Central memory CD8-positive, alpha-beta T cell (primary cell): ENCODE measurements around the gene ARHGAP42.

Source experiments
- ATAC-seq: fragments of 150-1000 bp; cut with Tn5 transposase; replicated peaks from 2 replicates; pipeline ENCODE4 v1.10.0; 2022; ENCODE audit warnings: mild to moderate bottlenecking, moderate FRiP score, moderate number of reproducible peaks; ENCODE audit not compliant: poor library complexity, severe bottlenecking; ENCODE audit errors: extremely low read depth
- DNase-seq, 2 donors: peaks; one replicate each; pipeline ENCODE4 v3.0.0; 2021; ENCODE audit warnings: low spot score in 2 of 2
- H3K27ac Mint-ChIP-seq: one replicate; pipeline ENCODE4 v1.8.0; 2022; ENCODE audit warnings: low read depth, mild to moderate bottlenecking, moderate library complexity, mixed read lengths
- H3K27me3 Mint-ChIP-seq: one replicate; pipeline ENCODE4 v1.8.0; 2022; ENCODE audit warnings: mixed read lengths
- H3K36me3 Mint-ChIP-seq: one replicate; pipeline ENCODE4 v1.8.0; 2022; ENCODE audit warnings: mild to moderate bottlenecking, moderate library complexity, mixed read lengths; ENCODE audit not compliant: insufficient read depth
- H3K4me1 Mint-ChIP-seq: one replicate; pipeline ENCODE4 v1.8.0; 2022; ENCODE audit warnings: mixed read lengths
- H3K4me3 Mint-ChIP-seq: one replicate; pipeline ENCODE4 v1.8.0; 2022; ENCODE audit warnings: mild to moderate bottlenecking, moderate library complexity, mixed read lengths
- H3K9me3 Mint-ChIP-seq: one replicate; pipeline ENCODE4 v1.8.0; 2022; ENCODE audit warnings: mixed read lengths

ARHGAP42 gene

DNA sequence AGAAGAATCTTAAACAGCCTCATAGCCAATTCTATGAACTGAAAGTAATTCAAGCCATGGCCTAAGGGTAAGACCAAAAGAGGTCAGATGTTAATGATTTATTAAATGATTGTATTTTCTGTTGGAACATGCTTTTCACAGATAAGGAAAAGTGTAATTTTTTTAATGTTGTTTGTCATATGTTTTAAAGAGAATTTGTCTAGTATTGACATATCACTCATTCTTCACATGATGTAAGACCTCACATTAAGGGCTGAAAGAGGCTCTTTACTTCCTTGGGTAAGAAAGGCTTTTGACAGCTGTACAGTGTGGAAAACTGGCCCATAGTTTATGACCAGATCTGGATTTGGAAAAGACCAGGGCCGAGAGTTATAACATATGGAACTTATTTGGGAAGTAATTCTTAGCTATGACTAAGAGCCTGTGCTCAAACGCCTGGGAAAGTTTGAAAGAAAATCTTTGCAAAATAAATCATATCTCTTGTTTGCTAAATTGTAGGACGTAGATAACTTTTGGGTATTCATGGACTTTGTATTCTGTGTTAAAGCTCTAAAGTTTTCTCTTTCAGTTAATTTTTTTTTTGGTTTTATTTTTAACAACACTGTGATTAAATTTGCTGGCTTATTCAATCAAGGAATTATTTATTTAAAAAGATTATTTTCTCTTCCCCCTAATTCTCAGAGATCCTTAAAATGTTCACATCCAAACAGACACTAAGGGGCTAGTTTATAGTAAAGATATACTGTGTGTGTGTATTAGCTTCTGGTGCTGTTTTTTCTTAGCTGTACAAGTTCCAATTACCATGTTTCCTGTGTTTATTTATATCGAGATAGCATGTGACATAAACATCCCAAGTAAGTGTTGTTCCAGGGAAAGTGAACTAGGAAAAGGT, 162.2 kb downstream of the ARHGAP42 start:
- DNase-seq (no peak), ATAC-seq (no peak)
- Mint-ChIP-seq H3K9me3 (peaks cover 11% of the 10 kb centered on the region), H3K27ac (no peak overlapping the region), H3K36me3 (no peaks in the 10 kb centered on the region), H3K4me3 (no peak overlapping the region), H3K4me1 (no peaks in the 10 kb centered on the region), H3K27me3 (no peaks in the 10 kb centered on the region)

DNA sequence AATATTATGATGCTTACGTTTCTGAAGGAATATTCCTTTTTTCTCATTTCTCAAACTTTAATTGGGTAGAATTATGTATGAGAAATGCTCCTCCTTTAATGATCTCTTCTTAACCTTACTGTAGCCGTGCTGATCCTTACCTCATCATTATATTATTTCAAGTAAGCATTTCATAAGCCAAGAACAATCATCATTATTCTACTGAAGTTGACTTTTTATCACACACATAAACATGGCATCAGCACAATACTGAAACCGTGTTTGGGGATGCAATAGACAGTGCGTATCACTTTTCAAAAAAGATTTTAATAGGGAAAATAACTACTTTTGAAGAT, 162.8 kb downstream of the ARHGAP42 start:
- Mint-ChIP-seq H3K27me3 (no peaks in the 10 kb centered on the region), H3K4me3 (no peak overlapping the region), H3K36me3 (no peaks in the 10 kb centered on the region), H3K27ac (no peak overlapping the region), H3K4me1 (no peaks in the 10 kb centered on the region), H3K9me3 (peaks cover 11% of the 10 kb centered on the region)
- no peak for ATAC-seq
- no peak for DNase-seq

DNA sequence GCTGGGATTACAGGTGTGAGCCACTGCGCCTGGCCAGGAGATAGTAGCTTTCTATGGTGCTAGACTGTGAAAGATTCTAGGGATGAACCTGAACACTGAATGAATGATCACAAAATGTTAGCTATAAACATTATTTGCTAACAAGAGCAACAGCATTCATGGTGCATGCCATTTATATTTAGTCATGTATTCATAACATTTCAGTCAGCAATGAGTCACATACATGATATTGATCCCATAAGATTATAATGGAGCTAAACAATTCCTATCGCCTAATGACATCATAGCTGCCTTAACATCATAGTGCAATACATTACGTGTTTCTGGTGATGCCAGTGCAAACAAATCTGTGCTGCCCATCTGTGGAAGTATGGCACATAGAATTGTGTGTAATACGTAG, 164.1 kb downstream of the ARHGAP42 start:
- Mint-ChIP-seq H3K36me3 (no peaks in the 10 kb centered on the region), H3K27ac (no peak overlapping the region), H3K4me3 (no peak overlapping the region), H3K4me1 (no peaks in the 10 kb centered on the region), H3K27me3 (no peaks in the 10 kb centered on the region), H3K9me3 (peaks cover 11% of the 10 kb centered on the region)
- no peak for DNase-seq
- no peak for ATAC-seq

DNA sequence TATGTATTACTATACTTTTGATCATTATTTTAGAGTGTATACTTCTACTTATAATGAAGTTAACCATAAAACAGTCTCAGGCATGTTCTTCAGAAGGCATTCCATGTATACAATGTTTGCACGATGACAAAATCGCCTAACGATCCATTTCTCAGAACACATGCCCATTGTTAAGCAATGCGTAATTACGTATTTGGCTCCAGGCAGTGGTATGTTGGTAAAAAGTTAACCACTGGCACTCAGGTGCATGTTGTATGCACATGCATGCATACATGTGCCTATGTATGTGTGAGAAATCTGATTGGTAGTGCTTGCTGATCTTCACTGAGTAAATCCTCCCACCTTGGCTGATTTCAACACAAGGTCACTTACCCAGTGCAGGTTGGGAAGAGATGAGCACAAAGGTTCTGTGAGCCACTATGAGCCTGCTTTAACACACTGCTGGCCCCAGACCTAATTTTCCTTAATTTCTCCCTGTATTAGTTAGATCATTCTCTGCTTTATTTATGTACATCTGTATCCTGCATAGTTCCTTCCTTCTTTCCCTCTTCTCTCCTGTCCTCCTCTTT, 164.6 kb downstream of the ARHGAP42 start:
- Mint-ChIP-seq H3K36me3 (no peaks in the 10 kb centered on the region), H3K27me3 (no peaks in the 10 kb centered on the region), H3K4me3 (no peak overlapping the region), H3K9me3 (peaks cover 11% of the 10 kb centered on the region), H3K27ac (no peak overlapping the region), H3K4me1 (no peaks in the 10 kb centered on the region)
- DNase-seq (no peak), ATAC-seq (no peak)

DNA sequence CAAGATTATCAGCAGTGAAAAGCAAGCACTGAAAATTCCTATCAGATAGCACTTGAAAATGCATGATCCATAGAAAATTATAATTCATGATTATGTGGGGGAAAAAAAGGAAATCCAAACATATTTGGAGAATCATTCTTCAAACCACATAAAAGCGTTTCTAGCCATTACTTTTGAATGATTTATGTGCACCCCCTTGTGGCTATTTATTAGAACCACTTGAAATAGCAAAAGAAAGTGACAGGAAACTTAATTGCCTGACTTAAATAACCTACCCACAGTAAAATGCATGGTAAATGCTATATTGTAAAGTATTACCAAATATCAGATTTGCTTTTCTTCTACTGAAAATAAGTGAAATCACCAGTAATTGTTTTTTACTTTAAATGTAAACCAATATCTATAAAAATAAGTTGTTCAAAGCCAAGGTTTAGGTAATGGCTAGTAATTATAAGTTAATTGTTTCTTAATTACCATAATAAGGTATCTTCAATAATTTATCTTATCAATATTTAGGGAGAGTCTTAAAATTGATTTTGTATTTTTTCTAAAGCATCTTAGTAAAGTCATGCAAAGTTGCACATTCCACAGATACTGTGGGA, 168.5 kb downstream of the ARHGAP42 start:
- DNase-seq, result no peak
- H3K27ac Mint-ChIP-seq, result no peak overlapping the region
- peaks cover 18% of the 10 kb centered on the region for H3K9me3 Mint-ChIP-seq
- no peak overlapping the region for H3K4me3 Mint-ChIP-seq
- no peaks in the 10 kb centered on the region for H3K36me3 Mint-ChIP-seq
- H3K27me3 Mint-ChIP-seq, result no peaks in the 10 kb centered on the region
- no peaks in the 10 kb centered on the region for H3K4me1 Mint-ChIP-seq
- ATAC-seq, result no peak

DNA sequence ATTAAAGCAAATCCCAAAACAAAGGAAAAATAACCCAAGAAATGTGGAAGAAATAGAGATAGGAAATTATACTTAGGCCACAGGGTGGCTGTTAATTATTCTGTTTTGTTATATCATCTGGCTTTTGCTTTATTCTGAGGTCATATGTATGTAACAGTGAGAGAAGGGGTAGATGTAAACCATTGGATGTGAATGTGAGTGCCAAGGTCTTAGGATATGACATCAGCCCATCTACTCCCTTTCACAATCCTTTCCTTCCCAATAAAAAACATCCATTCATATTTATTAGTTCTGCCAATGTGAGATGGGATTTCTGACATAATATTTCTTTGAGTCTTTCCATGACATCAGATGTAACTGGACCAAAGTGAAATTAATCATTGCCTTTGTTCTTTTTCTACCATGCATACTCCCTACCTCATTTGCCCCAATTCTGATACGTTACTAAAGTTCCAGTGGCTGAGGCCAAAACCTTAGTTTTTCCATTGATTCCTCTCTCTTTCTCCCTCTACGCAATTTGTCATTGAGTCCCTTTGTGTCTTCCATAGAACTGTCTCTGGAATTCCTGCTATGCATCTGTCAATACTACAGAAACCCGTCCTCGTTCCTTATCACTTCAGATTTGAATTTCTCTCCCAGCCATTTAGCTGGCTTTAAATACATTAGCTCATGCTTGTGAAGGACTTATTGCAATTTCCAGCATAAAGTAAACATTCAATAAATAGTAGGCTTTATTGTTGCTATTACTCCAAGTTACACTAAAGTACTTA, 170.3 kb downstream of the ARHGAP42 start:
- ATAC-seq, result no peak
- no peaks in the 10 kb centered on the region for H3K27me3 Mint-ChIP-seq
- no peak overlapping the region for H3K4me3 Mint-ChIP-seq
- H3K27ac Mint-ChIP-seq, result no peak overlapping the region
- peaks cover 23% of the 10 kb centered on the region for H3K9me3 Mint-ChIP-seq
- H3K4me1 Mint-ChIP-seq, result no peaks in the 10 kb centered on the region
- H3K36me3 Mint-ChIP-seq, result no peaks in the 10 kb centered on the region
- no peak for DNase-seq

DNA sequence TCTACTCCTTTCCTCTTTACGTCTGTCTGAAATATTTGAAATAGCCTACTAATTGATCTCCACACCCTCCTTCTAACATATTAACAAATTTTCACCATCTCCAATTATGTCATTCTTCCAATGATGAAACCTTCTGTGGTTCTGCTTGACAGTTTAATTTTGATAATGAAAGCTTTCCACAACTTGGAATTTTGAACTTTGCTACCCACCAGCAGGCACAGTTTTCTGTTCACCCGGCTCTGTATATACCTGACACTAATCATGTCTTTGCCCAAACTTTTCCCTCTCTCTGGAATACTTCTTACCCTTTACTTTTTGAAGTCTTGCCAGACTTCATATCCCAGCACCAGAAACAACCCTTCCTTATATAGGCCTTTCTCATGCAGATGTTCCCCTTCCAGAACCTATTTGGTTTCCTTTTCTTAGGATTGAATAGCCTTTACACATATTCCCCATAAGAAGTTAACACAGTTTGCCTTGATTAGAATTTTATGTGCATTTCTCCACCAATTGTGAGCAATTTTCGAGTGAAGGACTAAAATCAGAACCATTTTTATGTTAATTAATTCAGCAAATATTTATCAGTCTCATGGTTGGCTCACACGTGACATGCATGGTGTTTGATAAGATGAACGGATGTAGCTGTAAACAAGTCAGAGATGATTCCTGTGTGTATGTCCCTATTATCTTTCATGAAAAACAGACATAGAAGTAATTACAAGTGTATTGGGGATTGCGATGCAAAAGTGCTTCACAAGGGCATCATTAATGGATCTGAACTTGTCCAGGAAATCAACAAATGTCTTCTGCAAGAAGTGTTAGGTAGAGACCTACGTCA, 173.4 kb downstream of the ARHGAP42 start:
- H3K27me3 Mint-ChIP-seq, result no peaks in the 10 kb centered on the region

DNA sequence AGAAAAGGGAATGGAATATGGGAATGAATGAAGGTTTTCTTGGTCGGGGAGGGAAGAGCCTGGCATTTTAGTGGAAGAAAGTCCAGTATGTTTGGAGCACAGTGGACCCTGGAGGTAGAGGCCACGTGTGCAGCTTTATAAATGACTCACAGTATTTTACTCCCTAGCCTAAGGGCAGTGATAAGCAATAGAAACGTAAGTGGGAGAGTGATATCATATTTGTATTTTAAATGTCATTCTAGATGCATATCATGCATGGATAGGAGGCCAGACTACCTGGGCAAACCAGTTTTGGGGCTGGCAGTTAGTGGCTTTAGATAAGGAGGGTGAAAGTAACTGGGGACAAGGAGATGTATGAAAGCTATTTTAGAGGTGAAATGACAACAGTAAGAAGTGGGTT, 174.1 kb downstream of the ARHGAP42 start:
- H3K4me1 Mint-ChIP-seq, result no peaks in the 10 kb centered on the region
- DNase-seq, result no peak
- H3K9me3 Mint-ChIP-seq, result peaks cover 23% of the 10 kb centered on the region
- ATAC-seq, result no peak
- H3K4me3 Mint-ChIP-seq, result no peak overlapping the region
- H3K27me3 Mint-ChIP-seq, result no peaks in the 10 kb centered on the region
- H3K27ac Mint-ChIP-seq, result no peak overlapping the region
- H3K36me3 Mint-ChIP-seq, result no peaks in the 10 kb centered on the region

More for the DNA sequence above, 173.4 kb downstream of the ARHGAP42 start:
- H3K4me1 Mint-ChIP-seq, result no peaks in the 10 kb centered on the region
- H3K36me3 Mint-ChIP-seq, result no peaks in the 10 kb centered on the region
- ATAC-seq (no peak), DNase-seq (no peak)
- no peak overlapping the region for H3K27ac Mint-ChIP-seq
- H3K9me3 Mint-ChIP-seq, result peaks cover 23% of the 10 kb centered on the region
- no peak overlapping the region for H3K4me3 Mint-ChIP-seq

DNA sequence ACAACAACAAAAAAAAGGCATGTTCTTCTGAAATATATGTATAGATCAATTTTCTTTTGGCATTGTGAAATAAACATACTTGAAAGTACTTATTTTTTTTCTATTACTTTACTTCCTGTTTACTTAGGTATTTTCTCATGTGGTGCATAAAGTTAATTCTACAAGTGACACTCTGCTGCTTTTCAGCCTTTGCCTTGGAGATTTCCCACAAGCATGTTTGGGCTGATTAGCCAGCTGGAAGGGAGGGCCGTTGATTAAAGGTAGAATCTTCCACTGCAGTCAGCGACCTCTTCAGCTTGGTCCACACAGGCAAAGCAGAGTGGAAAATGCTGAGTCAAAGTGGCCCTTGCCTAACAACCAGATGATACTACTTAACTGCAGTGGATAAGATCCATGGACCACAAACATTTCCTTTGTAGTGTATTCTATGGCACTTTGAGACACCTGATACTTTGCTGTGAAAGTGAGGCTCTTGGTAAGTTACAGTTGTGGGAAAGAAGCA, 176.0 kb downstream of the ARHGAP42 start:
- Mint-ChIP-seq H3K27ac (no peak overlapping the region), H3K27me3 (no peaks in the 10 kb centered on the region), H3K4me3 (no peak overlapping the region), H3K9me3 (peaks cover 23% of the 10 kb centered on the region), H3K36me3 (no peaks in the 10 kb centered on the region), H3K4me1 (no peaks in the 10 kb centered on the region)
- DNase-seq (no peak), ATAC-seq (no peak)

DNA sequence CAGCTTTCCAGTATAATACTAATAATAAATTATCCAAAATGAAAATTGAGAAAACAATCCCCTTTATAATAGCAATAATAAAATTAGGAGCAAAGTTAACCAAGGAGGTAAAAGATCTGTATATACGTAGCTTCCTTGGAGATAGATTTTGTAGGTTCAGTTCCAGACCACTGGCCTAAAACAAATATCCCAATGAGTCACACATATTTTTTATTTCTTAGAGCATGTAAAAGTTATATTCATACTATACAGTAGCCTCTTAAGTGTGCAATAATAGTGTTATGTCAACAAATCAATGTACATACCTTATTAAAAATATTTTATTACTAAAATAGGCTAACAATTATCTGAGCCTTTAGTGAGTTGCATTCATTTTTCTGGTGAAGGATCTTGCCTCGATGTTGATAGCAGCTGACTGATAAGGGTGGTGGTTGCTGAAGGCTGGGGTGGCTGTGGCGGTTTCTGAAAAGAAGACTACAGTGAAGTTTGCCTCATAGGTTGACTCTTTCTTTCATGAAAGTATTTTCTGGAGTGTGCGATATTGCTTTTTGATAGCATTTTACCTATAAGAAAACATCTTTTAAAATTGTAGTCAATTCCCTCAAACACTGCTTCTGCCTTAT, 178.5 kb downstream of the ARHGAP42 start:
- ATAC-seq, result no peak
- Mint-ChIP-seq H3K4me3 (no peak overlapping the region), H3K4me1 (no peaks in the 10 kb centered on the region)

DNA sequence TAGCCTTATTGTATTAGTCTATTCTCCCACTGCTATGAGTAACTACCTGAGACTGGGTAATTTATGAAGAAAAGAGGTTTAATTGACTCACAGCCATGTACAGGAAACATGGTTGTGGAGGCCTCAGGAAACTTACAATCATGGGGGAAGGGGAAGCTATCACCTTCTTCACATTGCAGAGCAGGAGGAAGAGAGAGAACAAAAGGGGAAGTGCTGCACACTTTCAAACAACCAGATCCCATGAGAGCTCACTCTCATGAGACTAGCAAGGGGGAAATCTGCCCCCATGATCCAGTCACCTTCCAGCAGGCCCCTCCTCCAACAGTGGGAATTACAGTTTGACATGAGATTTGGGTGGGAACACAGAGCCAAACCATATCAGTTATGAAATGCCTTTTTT, 179.4 kb downstream of the ARHGAP42 start:
- Mint-ChIP-seq H3K4me1 (no peaks in the 10 kb centered on the region), H3K27me3 (no peaks in the 10 kb centered on the region), H3K27ac (no peak overlapping the region), H3K36me3 (no peaks in the 10 kb centered on the region), H3K4me3 (no peak overlapping the region), H3K9me3 (peaks cover 9% of the 10 kb centered on the region)
- DNase-seq, result no peak
- ATAC-seq, result no peak

More for the DNA sequence above, 178.5 kb downstream of the ARHGAP42 start:
- H3K36me3 Mint-ChIP-seq, result no peaks in the 10 kb centered on the region
- no peaks in the 10 kb centered on the region for H3K27me3 Mint-ChIP-seq
- peaks cover 17% of the 10 kb centered on the region for H3K9me3 Mint-ChIP-seq
- no peak for DNase-seq
- H3K27ac Mint-ChIP-seq, result no peak overlapping the region
